GM12891 (cell line): ENCODE measurements around the gene OMG.

Experiments used
- POLR2A ChIP-seq: IDR thresholded peaks from 2 replicates; pipeline ENCODE4 v1.6.1; 2011; ENCODE audit warnings: low read depth, low read length, control low read depth
- POLR2AphosphoS5 ChIP-seq: IDR thresholded peaks from 2 replicates; pipeline ENCODE4 v1.6.1; 2011; ENCODE audit warnings: low read depth, low read length, control low read depth
- POU2F2 ChIP-seq: IDR thresholded peaks from 2 replicates; pipeline ENCODE4 v1.6.1; 2011; ENCODE audit warnings: low read depth, mild to moderate bottlenecking, control low read depth, low read length, moderate library complexity
- TAF1 ChIP-seq: IDR thresholded peaks from 2 replicates; pipeline ENCODE4 v1.6.1; 2011; ENCODE audit warnings: low read depth, low read length, control low read depth

DNA sequence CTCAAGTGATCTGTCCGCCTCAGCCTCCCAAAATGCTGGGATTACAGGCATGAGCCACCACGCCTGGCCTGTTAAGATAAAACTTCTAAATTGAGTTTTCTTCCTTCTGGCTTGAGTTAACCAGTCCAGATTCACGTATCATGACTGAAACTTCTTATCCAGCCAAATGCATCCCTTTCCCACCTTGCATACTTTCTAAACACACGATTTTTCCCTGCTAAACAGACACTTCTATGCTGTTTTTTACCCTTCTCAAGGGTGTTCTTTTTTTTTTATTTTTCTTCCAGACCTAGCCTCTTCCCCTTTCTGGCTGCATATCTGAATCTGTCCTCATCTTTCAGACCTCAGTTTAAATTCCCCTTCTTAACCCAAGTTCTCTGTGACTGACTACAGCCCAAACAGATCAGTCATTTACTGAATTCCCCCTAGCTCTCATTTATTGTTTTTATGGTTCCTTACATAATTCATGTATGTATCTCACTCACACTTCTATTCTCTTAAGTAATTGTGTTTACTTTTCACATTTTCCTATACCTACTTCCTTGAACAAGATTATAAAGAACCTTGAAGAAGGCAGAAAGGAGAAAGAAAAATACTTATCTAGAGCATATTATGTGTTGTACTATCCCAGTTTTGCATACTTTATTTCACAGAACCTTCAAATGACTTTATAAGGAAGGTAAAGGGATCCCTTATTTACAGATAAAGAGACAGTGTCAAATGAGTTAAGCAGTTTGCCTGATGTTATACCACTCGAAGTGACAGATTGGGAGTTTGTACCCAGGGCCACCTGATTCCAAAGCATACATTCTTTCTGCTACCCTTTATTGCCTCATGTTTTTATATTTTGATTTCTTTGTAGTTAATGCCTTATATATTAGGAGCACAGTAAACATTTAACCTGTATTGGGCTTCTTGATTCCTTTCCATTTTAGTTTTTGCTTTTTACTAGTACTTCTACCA is 11.6 kb upstream of the OMG start:
- TF ChIP-seq POLR2AphosphoS5 (no peak), TAF1 (no peak), POLR2A (no peak; the same call in 1 of the 2 replicates), POU2F2 (no peak)
